Vagina (tissue), 2 donors: ENCODE data around the gene THEM4.

Experiments
- POLR2AphosphoS5 ChIP-seq, 2 donors: sonication (generic); formaldehyde crosslinking; IDR thresholded peaks; one replicate each; pipeline ENCODE4 v1.9.0; 2017; ENCODE audit warnings: antibody characterized with exemption in 2 of 2, mild to moderate bottlenecking in 2 of 2, low read depth in 1 of 2; ENCODE audit not compliant: insufficient read depth in 1 of 2
- TF ChIP-seq, protein P1 (sequence below), 3 experiments: fragments of 450-650 bp in 2 of 3; fragments of 200-600 bp in 1 of 3; sonication (generic) in 1 of 3; IDR thresholded peaks; one replicate each; pipeline ENCODE4 v1.5.1; 2017 to 2019; ENCODE audit warnings: antibody characterized with exemption in 3 of 3, mild to moderate bottlenecking in 2 of 3, moderate library complexity in 2 of 3

DNA sequence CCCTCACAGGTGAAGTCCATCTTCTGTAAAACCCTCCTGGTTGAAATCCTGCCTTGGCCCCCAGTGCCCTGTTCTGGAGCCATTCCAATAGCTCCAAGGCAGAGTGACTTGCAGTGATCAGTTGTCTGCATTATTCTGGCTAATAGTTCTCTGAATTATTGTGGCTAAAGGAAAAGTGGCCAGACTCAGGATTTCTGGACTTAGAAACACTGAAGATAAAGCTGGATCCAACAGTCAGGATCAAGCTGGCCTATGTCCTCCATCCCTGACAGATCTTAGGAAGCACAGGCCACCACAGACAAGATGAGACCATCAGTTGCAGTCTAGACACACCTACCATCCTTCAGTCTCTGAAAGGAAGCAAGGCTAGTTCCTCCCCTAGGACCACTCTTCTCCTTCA, 68.9 kb downstream of the THEM4 start:
- TF ChIP-seq, protein P1, sequence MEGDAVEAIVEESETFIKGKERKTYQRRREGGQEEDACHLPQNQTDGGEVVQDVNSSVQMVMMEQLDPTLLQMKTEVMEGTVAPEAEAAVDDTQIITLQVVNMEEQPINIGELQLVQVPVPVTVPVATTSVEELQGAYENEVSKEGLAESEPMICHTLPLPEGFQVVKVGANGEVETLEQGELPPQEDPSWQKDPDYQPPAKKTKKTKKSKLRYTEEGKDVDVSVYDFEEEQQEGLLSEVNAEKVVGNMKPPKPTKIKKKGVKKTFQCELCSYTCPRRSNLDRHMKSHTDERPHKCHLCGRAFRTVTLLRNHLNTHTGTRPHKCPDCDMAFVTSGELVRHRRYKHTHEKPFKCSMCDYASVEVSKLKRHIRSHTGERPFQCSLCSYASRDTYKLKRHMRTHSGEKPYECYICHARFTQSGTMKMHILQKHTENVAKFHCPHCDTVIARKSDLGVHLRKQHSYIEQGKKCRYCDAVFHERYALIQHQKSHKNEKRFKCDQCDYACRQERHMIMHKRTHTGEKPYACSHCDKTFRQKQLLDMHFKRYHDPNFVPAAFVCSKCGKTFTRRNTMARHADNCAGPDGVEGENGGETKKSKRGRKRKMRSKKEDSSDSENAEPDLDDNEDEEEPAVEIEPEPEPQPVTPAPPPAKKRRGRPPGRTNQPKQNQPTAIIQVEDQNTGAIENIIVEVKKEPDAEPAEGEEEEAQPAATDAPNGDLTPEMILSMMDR (IDR thresholded peaks at IDR 0.05): no peak
- no peak for TF ChIP-seq POLR2AphosphoS5 (IDR thresholded peaks at IDR 0.05; ENCODE audit: insufficient read depth in 1 of 2, low read depth in 1 of 2)
